GM12891 (cell line): ENCODE data around the gene PEX14.

Source experiments
- POLR2A ChIP-seq: IDR thresholded peaks from 2 replicates; pipeline ENCODE4 v1.6.1; 2011; ENCODE audit warnings: low read depth, low read length, control low read depth
- POLR2AphosphoS5 ChIP-seq: IDR thresholded peaks from 2 replicates; pipeline ENCODE4 v1.6.1; 2011; ENCODE audit warnings: low read depth, low read length, control low read depth
- POU2F2 ChIP-seq: IDR thresholded peaks from 2 replicates; pipeline ENCODE4 v1.6.1; 2011; ENCODE audit warnings: low read depth, mild to moderate bottlenecking, control low read depth, low read length, moderate library complexity
- SPI1 ChIP-seq: IDR thresholded peaks from 2 replicates; pipeline ENCODE4 v1.6.1; 2011; ENCODE audit warnings: low read depth, low read length, control low read depth

DNA sequence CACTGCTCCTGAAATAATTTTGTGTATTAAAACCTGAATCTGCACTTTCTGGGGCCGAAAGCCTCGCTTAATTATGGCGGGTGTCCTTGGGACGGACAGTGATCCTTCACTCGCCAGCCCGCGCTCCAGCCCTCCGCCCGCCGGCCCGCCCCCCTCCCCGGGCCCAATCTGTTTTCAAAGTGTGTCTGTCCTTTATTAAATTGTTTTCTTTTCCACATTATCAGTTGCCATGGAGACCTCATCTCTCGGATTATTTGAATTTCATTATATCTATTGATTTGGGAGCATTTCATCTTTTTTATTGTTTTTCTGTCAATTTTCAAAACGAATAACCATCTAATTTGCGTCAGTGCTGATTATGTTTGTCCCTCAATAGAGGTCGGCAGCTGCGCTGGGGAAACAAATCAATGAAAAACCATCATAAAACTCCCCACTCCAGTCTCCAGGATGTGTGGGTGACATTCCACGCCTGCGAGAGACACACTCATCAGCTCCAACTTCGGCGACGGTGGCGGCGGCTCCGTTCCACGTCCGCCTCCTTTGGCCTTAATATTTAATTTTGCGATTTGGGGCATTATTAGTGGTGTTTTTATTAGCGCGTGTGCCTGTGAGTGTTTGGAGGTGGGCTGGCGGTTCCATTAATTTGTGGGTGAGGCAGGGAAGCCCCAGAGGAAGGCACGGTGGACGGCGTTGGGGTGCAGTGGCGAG lies 197.7 kb downstream of the PEX14 start:
- TF ChIP-seq POU2F2 (no peak), POLR2A (no peak), POLR2AphosphoS5 (no peak), SPI1 (no peak)
